A549 (cell line): ENCODE measurements around the gene CDADC1. TPM values are rescaled to one million over a fixed set of nuclear protein-coding genes. Genes with fewer than 3 reads are reported as not detected.

ENCODE experiments used
- ATAC-seq, 2 experiments: fragments of 200-7000 bp in 1 of 2; fragments of >200 bp in 1 of 2; cut with Nextera tagmentation in 1 of 2; cut with Tn5 transposase in 1 of 2; 3 replicates each; pipeline versions ENCODE4 v1.8.0 to v1.9.1; 2018 to 2020; ENCODE audit warnings: mild to moderate bottlenecking in 1 of 2, moderate library complexity in 1 of 2
- CTCF ChIA-PET: fragments of 300-600 bp; sonication (Branson Sonifier 250); formaldehyde crosslinking; extraction: SDS; loops from one replicate; lab custom pipeline; 2021; ENCODE audit warnings: antibody characterized with exemption, inconsistent platforms; lab: Yijun Ruan, JAX
- POLR2A ChIA-PET: fragments of 350-600 bp; formaldehyde crosslinking; extraction: SDS; loops from one replicate; lab custom pipeline; 2021; ENCODE audit warnings: antibody characterized with exemption, inconsistent platforms; lab: Yijun Ruan, JAX
- DNase-seq, 2 experiments: peaks; one replicate each; pipeline versions ENCODE4 v3.0.0 to v3.0.0-alpha.2; 2011 to 2016; ENCODE audit warnings: low read depth in 1 of 2, low spot score in 1 of 2
- FAIRE-seq: peaks from 2 replicates; lab custom pipeline; 2011; peaks lifted over from hg19 to GRCh38; lab: Jason Lieb, UNC
- H3K27ac ChIP-seq, 2 experiments: fragments of >200 bp; sonication (Bioruptor Twin); formaldehyde crosslinking; 3 replicates each; pipeline ENCODE4 v1.5.1; 2016 to 2017
- H3K4me1 ChIP-seq: fragments of >200 bp; sonication (Bioruptor Twin); formaldehyde crosslinking; 3 replicates; pipeline ENCODE4 v1.6.1; 2016
- H3K4me2 ChIP-seq: fragments of >200 bp; sonication (Bioruptor Twin); formaldehyde crosslinking; 3 replicates; pipeline ENCODE4 v1.6.1; 2016
- H3K4me3 ChIP-seq: fragments of >200 bp; sonication (Bioruptor Twin); formaldehyde crosslinking; 3 replicates; pipeline ENCODE4 v1.5.1; 2016
- H3K9me3 ChIP-seq: fragments of >200 bp; sonication (Bioruptor Twin); formaldehyde crosslinking; 3 replicates; pipeline ENCODE4 v1.6.1; 2016
- ATOH8 ChIP-seq: fragments of 250-450 bp; sonication (Bioruptor Pico); IDR thresholded peaks from 2 replicates; pipeline ENCODE4 v1.5.0; 2020; ENCODE audit warnings: low read depth, mild to moderate bottlenecking, moderate library complexity
- BCL3 ChIP-seq: fragments of >200 bp; sonication (Bioruptor Twin); formaldehyde crosslinking; IDR thresholded peaks from 3 replicates; pipeline ENCODE4 v1.6.1; 2016
- BHLHE40 ChIP-seq: IDR thresholded peaks from 2 replicates; pipeline ENCODE4 v1.6.1; 2012; ENCODE audit warnings: low read depth, low read length, inconsistent platforms
- CEBPB ChIP-seq, 2 experiments: fragments of >200 bp in 1 of 2; sonication (Bioruptor Twin) in 1 of 2; formaldehyde crosslinking in 1 of 2; IDR thresholded peaks; 2 replicates each; pipeline ENCODE4 v1.6.1; 2012 to 2016
- CHD2 ChIP-seq: fragments of 150-350 bp; IDR thresholded peaks from 2 replicates; pipeline ENCODE4 v1.6.1; 2014; ENCODE audit warnings: low read length; ENCODE audit not compliant: partially characterized antibody
- E2F6 ChIP-seq: IDR thresholded peaks from 2 replicates; pipeline ENCODE4 v1.6.1; 2012; ENCODE audit warnings: low read depth, borderline replicate concordance
- ELK1 ChIP-seq: fragments of 150-350 bp; IDR thresholded peaks from 2 replicates; pipeline ENCODE4 v1.6.1; 2014; ENCODE audit warnings: low read depth, mild to moderate bottlenecking, low read length
- EP300 ChIP-seq, 2 experiments: fragments of >200 bp; sonication (Bioruptor Twin); formaldehyde crosslinking; IDR thresholded peaks; 2 replicates in 1 of 2; 3 replicates in 1 of 2; pipeline ENCODE4 v1.6.1; 2016 to 2017
- GATA3 ChIP-seq: IDR thresholded peaks from 2 replicates; pipeline ENCODE4 v1.6.1; 2012; ENCODE audit warnings: borderline replicate concordance
- HDAC2 ChIP-seq: fragments of 200-600 bp; sonication (generic); IDR thresholded peaks from 2 replicates; pipeline ENCODE4 v1.6.1; 2016
- HES2 ChIP-seq: fragments of >200 bp; sonication (Bioruptor Twin); formaldehyde crosslinking; IDR thresholded peaks from 2 replicates; pipeline ENCODE4 v1.6.1; 2016
- HOXA7 ChIP-seq: fragments of 250-450 bp; sonication (Bioruptor Pico); IDR thresholded peaks from 2 replicates; pipeline ENCODE4 v1.5.0; 2020; ENCODE audit warnings: mild to moderate bottlenecking, moderate library complexity
- JUNB ChIP-seq: fragments of >200 bp; sonication (Bioruptor Twin); formaldehyde crosslinking; IDR thresholded peaks from 2 replicates; pipeline ENCODE4 v1.6.1; 2016
- KDM1A ChIP-seq: fragments of 200-600 bp; sonication (generic); IDR thresholded peaks from 2 replicates; pipeline ENCODE4 v1.6.1; 2016; ENCODE audit warnings: low read depth, mild to moderate bottlenecking
- MAFK ChIP-seq: fragments of 450-650 bp; IDR thresholded peaks from 2 replicates; pipeline ENCODE4 v1.6.1; 2014; ENCODE audit not compliant: partially characterized antibody
- RAD21 ChIP-seq, 2 experiments: fragments of >200 bp in 1 of 2; sonication (Bioruptor Twin) in 1 of 2; formaldehyde crosslinking in 1 of 2; IDR thresholded peaks in 1 of 2; conservative IDR thresholded peaks in 1 of 2; 2 replicates in 1 of 2; 3 replicates in 1 of 2; pipeline ENCODE4 v1.6.1; 2012 to 2018; ENCODE audit warnings: inconsistent platforms in 1 of 2
- RARB ChIP-seq: fragments of 250-450 bp; sonication (Bioruptor Pico); IDR thresholded peaks from 2 replicates; pipeline ENCODE4 v1.8.0; 2021; ENCODE audit warnings: mild to moderate bottlenecking, moderate library complexity
- RCOR1 ChIP-seq: fragments of 150-350 bp; IDR thresholded peaks from 2 replicates; pipeline ENCODE4 v1.6.1; 2014; ENCODE audit warnings: antibody characterized with exemption, low read length, low read depth
- RFX5 ChIP-seq: fragments of 450-650 bp; IDR thresholded peaks from 2 replicates; pipeline ENCODE4 v1.7.1; 2014; ENCODE audit warnings: antibody characterized with exemption, mild to moderate bottlenecking, moderate library complexity
- SMC3 ChIP-seq: fragments of >200 bp; sonication (Bioruptor Twin); formaldehyde crosslinking; IDR thresholded peaks from 3 replicates; pipeline ENCODE4 v1.6.1; 2018; ENCODE audit warnings: inconsistent platforms
- TFCP2L1 ChIP-seq: fragments of 250-450 bp; sonication (Bioruptor Pico); IDR thresholded peaks from 2 replicates; pipeline ENCODE4 v1.5.0; 2021; ENCODE audit warnings: mild to moderate bottlenecking
- TP53 ChIP-seq: fragments of 250-450 bp; sonication (Bioruptor Pico); IDR thresholded peaks from 2 replicates; pipeline ENCODE4 v1.5.0; 2021; ENCODE audit warnings: mild to moderate bottlenecking, moderate library complexity
- ZNF302 ChIP-seq: fragments of 250-450 bp; sonication (Bioruptor Pico); IDR thresholded peaks from 2 replicates; pipeline ENCODE4 v1.9.0; 2021; ENCODE audit warnings: inconsistent platforms, mild to moderate bottlenecking, moderate library complexity
- ZSCAN20 ChIP-seq: fragments of 250-450 bp; sonication (Bioruptor Pico); IDR thresholded peaks from 2 replicates; pipeline ENCODE4 v1.8.0; 2022; ENCODE audit warnings: mild to moderate bottlenecking, moderate library complexity
- WGBS: methylation state at CpG from one replicate; pipeline ENCODE4 v1.1.6; 2017; ENCODE audit errors: missing lambda C conversion rate; 5-methylcytosine and 5-hydroxymethylcytosine counted together
- polyA plus RNA-seq, 4 experiments: library from polyadenylated mRNA; depleted of rRNA in 3 of 4; stranded (reverse); fragments of >200 nt; fragmentation: RNase III in 1 of 4; extraction: RNeasy Plus Mini Kit Qiagen cat#74134 plus additional on column Dnase treatment in 1 of 4; gene quantifications; 2 replicates in 3 of 4; 3 replicates in 1 of 4; pipeline ENCODE4 v1.2.3, GENCODE V29; 2011 to 2017

CDADC1 gene
- polyA plus RNA-seq, 2 of the 4 experiments (the other 2 are of a cell fraction), result 4.3 to 9.6 TPM

GRCh38 chr13:49278211-49278610 lies 30.5 kb downstream of the CDADC1 start:
- DNase-seq, result no peak
- ChIA-PET CTCF (interaction anchor here (1.2 kb wide), 1 partner anchor 164 kb away, joined by 3 read pairs; no protein-coding TSS in a partner anchor), POLR2A (no interaction called here)
- no peak for TF ChIP-seq E2F6
- TF ChIP-seq BCL3, result no peak
- no peak for TF ChIP-seq JUNB
- TF ChIP-seq ELK1, result no peak
- TF ChIP-seq GATA3, result no peak
- TF ChIP-seq SMC3, result no peak
- H3K9me3 ChIP-seq, result no peaks in the 10 kb centered on the region
- H3K4me2 ChIP-seq, result no peak overlapping the region
- H3K4me1 ChIP-seq, result peaks cover 3% of the 10 kb centered on the region; the same call in 1 of the 3 replicates
- ATAC-seq, result no peak
- H3K4me3 ChIP-seq, result no peak overlapping the region
- FAIRE-seq, result no peak
- 87% methylated on average over 2 of the region's 2 CpGs for WGBS
- no peak overlapping the region for H3K27ac ChIP-seq

GRCh38 chr13:49279112-49279511 lies 31.4 kb downstream of the CDADC1 start:
- no peak for FAIRE-seq
- Histone ChIP-seq H3K27ac (no peak overlapping the region), H3K4me1 (peaks cover 3% of the 10 kb centered on the region; the same call in 1 of the 3 replicates), H3K9me3 (no peaks in the 10 kb centered on the region), H3K4me2 (no peak overlapping the region), H3K4me3 (no peak overlapping the region)
- ChIA-PET CTCF (interaction anchor here (0.8 kb wide), 1 partner anchor 15 kb away, joined by 3 read pairs; no protein-coding TSS in a partner anchor), POLR2A (no interaction called here)
- TF ChIP-seq RFX5, result no peak
- TF ChIP-seq ATOH8, result no peak
- no peak for TF ChIP-seq TFCP2L1
- no peak for TF ChIP-seq TP53 (CRISPR knock-in tag)
- no peak for TF ChIP-seq HES2
- no peak for TF ChIP-seq HDAC2
- no peak for TF ChIP-seq RARB (CRISPR knock-in tag)
- TF ChIP-seq RAD21 (conservative IDR thresholded peaks at IDR 0.05 in 1 of 2, IDR thresholded peaks at IDR 0.05 in 1 of 2), result no peak
- no peak for TF ChIP-seq CEBPB (IDR thresholded peaks at IDR 0.05)
- TF ChIP-seq RCOR1, result no peak
- TF ChIP-seq BHLHE40, result no peak
- TF ChIP-seq EP300 (IDR thresholded peaks at IDR 0.05), result no peak
- no peak for TF ChIP-seq KDM1A
- TF ChIP-seq ZSCAN20 (CRISPR knock-in tag), result no peak
- WGBS, result 77% methylated on average over 5 of the region's 5 CpGs
- no peak for DNase-seq
- ATAC-seq, result no peak

- CTCF ChIA-PET, result interaction anchor here (1.2 to 2.1 kb wide), 5 partner anchors 9 to 328 kb away, joined by 3 to 8 read pairs (median 6); no protein-coding TSS in a partner anchor
- Histone ChIP-seq H3K9me3 (no peaks in the 10 kb centered on the region), H3K27ac (no peak overlapping the region), H3K4me1 (peaks cover 3% of the 10 kb centered on the region; the same call in 1 of the 3 replicates), H3K4me2 (no peak overlapping the region), H3K4me3 (no peak overlapping the region)
- no peak for TF ChIP-seq MAFK
- TF ChIP-seq HOXA7 (CRISPR knock-in tag), result no peak
- TF ChIP-seq ZNF302 (CRISPR knock-in tag), result no peak
- TF ChIP-seq CHD2, result no peak
- ATAC-seq (no peak), FAIRE-seq (no peak), DNase-seq (no peak)
- POLR2A ChIA-PET, result no interaction called here
These were observed 32.2 kb downstream of the CDADC1 start for GRCh38 chr13:49279885-49280284.
